ENCODE data around the gene HDGFL2.

The HDGFL2 gene

GRCh38 chr19:4471403-4472173, 509 bp upstream of the HDGFL2 start:
- DNase-seq (ENCODE audit: low read depth) = peak; percentile 91

DNA sequence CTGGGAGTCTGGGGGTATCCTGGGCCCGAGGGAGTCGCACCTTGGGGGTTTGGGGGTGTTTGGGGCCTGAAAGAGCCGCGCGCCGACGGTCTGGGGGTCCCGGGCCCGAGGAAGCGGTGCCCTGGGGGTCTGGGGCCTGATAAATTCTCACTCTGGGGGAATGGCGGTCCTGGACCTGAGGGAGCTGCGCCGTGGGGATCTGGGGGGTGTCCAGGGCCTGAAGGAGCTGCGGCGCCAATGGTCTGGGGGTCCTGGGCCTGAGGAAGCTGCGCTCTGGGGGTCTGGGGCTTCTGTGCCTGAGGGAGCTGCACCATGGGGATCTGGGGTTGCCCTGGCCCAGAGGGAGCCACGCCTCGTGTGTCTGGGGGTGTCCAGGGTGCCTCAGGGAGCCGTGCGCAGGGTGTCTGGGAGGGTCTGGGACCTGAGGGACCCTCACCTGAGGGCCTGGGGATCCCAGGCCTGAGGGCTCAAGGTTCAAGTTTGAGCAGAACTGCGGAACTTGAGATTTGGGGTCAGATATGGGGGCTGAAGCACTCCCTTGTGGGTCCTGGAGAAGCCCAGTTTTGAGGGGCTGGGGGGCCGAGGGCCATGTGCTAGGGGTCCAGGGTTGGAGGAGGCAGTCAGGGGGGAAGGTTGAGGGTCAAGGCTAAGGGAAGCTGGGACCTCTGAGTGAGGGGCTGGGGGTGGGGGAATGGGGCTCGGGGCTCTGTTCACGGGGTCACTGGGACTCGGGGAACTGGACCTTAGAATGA, 1.1 kb downstream of the HDGFL2 start:
- DNase-seq (ENCODE audit: low read depth) = no peak

DNA sequence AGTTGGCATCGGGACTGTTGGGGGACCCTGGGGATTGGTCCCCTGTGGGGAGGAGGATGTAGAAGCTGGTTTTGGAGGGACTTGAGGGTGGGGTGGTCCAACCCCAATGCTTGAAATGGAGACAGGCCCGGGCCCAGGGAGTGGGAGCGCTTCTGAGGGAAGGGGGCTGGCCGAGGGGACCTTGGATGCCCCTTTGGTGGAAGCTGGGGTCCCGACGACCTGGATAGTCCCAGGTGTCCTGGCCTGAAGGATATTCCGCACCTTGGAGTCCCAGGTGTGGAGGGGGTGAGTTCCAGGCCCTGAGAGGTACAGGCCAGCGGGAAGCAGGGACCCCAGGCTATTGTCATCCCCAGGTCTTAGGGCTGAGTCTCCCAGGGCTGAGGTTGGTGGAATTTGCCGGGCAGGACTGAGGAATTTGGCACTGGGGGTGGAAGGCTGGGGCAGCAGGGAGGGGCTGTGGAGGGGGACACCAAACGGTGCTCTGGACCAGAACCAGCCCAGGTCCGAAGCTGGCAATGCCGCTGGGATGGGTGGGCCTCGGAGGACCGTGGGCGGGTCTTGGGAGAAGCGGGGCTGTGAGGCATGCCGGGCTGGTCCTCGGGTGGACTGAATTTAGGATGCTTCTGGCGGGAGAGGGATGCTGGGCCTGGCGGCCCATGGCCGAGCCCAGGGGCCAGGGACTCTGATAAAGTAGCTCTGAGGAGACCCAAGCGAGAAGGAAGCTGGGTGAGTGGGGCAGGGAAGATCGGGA, 1.8 kb downstream of the HDGFL2 start:
- DNase-seq (ENCODE audit: low read depth) = no peak

GRCh38 chr19:4474514-4475022, 2.5 kb downstream of the HDGFL2 start:
- no peak for DNase-seq (ENCODE audit: low read depth)

- DNase-seq (ENCODE audit: low read depth) = no peak
These were observed 5.1 kb downstream of the HDGFL2 start for GRCh38 chr19:4477034-4477801.

GRCh38 chr19:4482721-4483364, 10.7 kb downstream of the HDGFL2 start:
- DNase-seq (ENCODE audit: low read depth) = no peak

- no peak for DNase-seq (ENCODE audit: low read depth)
These were observed 11.3 kb downstream of the HDGFL2 start for GRCh38 chr19:4483385-4483784.

DNA sequence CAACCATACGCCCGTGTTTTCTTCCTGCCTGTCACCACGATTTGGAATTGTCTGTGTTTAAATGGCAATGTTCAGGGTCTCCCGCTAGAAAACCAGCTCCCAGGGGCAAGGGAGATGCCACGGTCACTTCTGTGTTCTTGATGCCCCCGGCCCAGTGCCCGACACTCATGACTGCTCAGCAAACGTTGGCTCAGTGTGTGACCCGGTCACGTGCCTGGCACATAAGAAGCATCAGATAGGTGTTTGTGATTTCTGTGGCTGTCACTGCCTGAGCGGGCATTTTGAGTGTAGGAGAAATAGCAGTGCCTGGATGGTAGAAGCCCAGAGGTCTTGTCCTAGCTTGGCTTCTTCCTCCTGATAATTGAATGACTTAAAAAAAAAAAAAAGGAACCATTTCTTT, 15.5 kb downstream of the HDGFL2 start:
- no peak for DNase-seq (ENCODE audit: low read depth)

DNA sequence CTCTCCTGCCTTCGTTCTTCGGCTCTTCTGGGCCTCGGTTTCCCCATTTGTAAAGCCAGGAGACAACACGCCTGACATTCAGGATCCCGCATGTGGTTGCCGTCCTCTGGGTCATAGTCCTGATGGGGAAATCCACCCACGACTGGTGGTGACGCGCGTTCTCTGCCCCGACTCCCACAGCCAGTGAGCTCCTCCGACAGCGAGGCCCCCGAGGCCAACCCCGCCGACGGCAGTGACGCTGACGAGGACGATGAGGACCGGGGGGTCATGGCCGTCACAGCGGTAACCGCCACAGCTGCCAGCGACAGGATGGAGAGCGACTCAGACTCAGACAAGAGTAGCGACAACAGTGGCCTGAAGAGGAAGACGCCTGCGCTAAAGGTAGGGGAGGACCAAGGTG, 16.4 kb downstream of the HDGFL2 start:
- no peak for DNase-seq (ENCODE audit: low read depth)

- no peak for DNase-seq (ENCODE audit: low read depth)
These were observed 19.3 kb downstream of the HDGFL2 start for GRCh38 chr19:4491446-4491845.

DNA sequence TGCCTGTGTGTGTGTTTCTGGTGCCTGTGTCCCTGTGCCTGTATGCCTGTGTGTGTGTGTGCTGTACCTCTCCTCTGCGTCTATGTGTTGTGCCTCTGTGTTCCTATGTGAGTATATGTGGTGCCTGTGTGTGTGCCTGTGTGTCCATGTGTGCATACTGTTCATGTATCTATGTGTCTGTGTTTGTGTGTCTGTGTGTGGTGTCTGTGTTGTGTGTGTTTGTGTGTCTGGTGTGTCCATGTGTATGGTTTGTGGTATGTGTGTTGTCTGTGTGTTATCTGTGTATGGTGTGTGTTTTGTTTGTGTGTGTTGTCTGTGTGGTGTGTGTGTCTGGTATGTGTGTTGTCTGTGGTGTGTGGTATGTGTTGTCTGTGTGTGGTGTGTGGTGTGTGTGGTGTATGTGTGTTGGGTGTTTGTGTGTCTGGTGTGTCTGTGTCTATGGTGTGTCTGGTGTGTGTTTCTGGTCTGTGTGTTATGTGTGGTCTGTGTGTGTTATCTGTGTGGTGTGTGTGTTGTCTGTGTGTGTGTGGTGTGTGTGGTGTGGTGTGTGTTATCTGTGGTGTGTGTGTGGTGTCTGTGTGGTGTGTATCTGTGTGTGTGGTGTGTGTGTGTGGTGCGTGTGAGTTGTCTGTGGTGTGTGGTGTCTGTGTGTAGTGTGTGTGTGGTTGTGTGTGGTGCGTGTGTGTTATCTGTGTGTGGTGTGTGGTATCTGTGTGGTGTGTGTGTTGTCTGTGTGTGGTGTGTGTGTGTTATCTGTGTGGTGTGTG, 20.4 kb downstream of the HDGFL2 start:
- DNase-seq (ENCODE audit: low read depth) = no peak

DNA sequence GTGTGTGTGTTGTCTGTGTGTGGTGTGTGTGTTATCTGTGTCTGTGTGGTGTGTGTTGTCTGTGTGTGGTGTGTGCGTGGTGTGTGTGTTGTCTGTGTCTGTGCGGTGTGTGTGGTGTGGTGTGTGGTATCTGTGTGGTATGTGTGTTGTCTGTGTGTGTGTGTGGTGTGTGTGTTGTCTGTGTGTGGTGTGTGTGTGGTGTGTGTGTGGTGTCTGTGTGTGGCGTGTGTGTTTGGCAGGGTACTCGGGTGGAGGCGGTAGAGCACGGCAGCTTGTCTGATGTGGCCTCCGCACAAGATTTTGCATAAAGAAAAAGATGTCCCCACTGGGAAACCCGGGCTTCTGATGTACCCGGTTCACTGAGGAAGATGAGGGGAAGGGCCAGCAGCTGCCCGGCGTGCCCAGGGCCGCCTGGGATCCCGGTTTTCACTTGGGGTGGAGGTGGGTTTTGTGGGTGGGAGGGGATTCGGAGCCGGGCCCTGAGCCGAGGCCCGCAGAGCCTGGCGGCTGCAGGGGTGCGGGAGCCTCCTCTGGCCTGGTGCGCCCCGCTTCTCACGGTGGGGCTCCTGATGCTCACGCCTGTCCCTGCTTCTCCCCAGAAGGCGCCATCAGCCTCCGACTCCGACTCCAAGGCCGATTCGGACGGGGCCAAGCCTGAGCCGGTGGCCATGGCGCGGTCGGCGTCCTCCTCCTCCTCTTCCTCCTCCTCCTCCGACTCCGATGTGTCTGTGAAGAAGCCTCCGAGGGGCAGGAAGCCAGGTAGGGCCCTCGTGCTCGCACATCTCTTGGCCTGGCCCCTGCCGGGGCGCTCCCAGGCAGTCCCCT, 21.2 kb downstream of the HDGFL2 start:
- DNase-seq (ENCODE audit: low read depth) = no peak

DNA sequence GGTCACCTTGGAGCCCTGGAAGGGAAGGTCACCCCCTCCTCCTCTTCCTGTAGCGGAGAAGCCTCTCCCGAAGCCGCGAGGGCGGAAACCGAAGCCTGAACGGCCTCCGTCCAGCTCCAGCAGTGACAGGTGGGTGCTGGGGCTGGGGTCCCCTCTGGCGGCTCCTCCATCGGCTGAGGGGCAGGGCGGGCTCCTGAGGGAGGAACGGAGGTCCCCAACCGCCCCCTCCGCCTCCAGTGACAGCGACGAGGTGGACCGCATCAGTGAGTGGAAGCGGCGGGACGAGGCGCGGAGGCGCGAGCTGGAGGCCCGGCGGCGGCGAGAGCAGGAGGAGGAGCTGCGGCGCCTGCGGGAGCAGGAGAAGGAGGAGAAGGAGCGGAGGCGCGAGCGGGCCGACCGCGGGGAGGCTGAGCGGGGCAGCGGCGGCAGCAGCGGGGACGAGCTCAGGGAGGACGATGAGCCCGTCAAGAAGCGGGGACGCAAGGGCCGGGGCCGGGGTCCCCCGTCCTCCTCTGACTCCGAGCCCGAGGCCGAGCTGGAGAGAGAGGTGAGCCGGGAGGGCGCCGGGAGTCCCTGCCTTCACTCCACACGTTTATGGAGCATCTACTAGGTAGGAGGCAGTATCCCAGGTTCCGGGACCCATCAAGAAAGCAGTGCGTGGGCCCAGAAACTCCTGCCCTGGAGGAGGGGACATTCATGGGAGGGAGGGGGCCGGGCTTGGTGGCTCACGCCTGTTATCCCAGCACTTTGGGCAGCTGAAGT, 22.0 kb downstream of the HDGFL2 start:
- no peak for DNase-seq (ENCODE audit: low read depth)

DNA sequence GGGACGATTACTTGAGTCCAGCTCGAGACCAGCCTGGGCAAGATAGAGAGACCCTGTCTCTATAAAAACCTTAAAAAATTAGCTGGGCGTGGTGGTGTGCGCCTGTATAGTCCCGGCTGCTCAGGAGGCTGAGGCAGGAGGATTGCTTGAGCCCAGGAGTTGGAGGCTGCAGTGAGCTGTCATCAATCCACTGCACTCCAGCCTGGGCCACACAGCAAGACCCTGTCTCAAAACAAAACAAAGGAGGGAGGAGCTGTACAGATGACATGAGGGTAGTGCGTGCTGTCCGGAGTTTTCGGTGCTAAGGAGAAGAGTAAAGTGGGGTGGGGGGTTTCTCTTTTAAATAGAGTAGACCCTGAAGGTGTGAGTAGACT, 22.6 kb downstream of the HDGFL2 start:
- DNase-seq (ENCODE audit: low read depth) = no peak

DNA sequence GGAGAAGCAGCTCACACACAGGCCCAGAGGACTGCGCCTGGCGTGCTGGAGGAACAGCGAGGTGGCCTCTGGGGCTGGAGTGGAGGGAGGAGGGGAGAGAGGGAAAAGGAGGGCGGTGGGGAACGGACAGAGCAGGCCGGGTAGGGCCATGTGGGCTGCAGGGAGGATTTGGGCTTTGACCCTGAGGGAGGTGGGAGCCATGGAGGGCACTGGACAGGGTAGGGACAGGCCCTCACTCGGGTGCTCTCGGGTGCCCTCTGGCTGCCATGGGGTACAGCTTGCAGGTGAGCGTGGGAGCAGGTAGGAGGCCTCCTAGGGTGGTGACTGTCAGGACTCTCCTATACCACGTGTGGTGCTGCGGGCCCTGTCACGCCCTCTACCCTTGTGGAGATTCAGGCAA, 23.4 kb downstream of the HDGFL2 start:
- no peak for DNase-seq (ENCODE audit: low read depth)

GRCh38 chr19:4496304-4496703, 24.2 kb downstream of the HDGFL2 start:
- DNase-seq (ENCODE audit: low read depth) = no peak

DNA sequence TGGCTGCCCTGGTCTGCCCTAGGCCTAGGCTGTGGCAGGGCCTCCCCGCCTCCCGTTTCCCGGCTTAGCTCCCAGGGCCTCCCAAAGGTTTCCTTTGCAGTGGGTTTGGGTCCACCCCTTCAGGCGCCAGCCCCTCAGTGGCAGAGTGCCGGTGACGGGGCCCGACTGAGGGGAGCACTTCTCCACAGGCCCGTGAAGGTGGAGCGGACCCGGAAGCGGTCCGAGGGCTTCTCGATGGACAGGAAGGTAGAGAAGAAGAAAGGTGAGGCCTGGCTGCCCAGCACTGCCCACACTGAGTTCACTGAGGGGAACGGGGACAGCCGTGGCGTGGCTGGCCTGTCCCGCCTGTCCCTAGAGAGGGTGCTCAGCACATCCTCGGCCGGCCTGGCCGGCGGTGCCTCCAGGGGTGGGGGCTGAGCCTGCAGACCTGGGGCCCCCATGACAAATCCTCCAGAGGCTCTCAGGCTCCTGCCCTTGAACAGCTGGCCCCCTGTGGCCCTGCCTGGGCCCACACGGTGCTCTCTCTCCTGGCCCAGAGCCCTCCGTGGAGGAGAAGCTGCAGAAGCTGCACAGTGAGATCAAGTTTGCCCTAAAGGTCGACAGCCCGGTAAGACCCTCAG, 25.8 kb downstream of the HDGFL2 start:
- DNase-seq (ENCODE audit: low read depth) = no peak

- no peak for DNase-seq (ENCODE audit: low read depth)
These were observed 26.6 kb downstream of the HDGFL2 start for GRCh38 chr19:4498694-4499093.

GRCh38 chr19:4499318-4499717, 27.2 kb downstream of the HDGFL2 start:
- no peak for DNase-seq (ENCODE audit: low read depth)
